Hepatocyte (in vitro differentiated cells): ENCODE results near the gene STPG4. TPM values are rescaled to one million over a fixed set of nuclear protein-coding genes. Genes with fewer than 3 reads are reported as not detected.

Source experiments
- DNase-seq: peaks from one replicate; pipeline ENCODE4 v3.0.0-alpha.2; 2016; ENCODE audit warnings: low spot score
- H2AFZ ChIP-seq: fragments of 200-600 bp; sonication (generic); 2 replicates; pipeline ENCODE4 v1.6.0; 2016; ENCODE audit warnings: antibody characterized with exemption, mild to moderate bottlenecking
- H3K27ac ChIP-seq: fragments of 200-600 bp; sonication (generic); 2 replicates; pipeline ENCODE4 v1.5.1; 2016; ENCODE audit warnings: mild to moderate bottlenecking
- H3K27me3 ChIP-seq: fragments of 200-600 bp; sonication (generic); 2 replicates; pipeline ENCODE4 v1.6.1; 2016
- H3K36me3 ChIP-seq: fragments of 200-600 bp; sonication (generic); replicated peaks from 2 replicates; pipeline ENCODE4 v1.5.1; 2016; ENCODE audit warnings: low read depth; ENCODE audit not compliant: insufficient read depth
- H3K4me1 ChIP-seq: fragments of 200-600 bp; sonication (generic); 2 replicates; pipeline ENCODE4 v1.5.1; 2016; ENCODE audit warnings: mild to moderate bottlenecking, moderate library complexity; ENCODE audit not compliant: insufficient read depth
- H3K4me2 ChIP-seq: fragments of 200-600 bp; sonication (generic); 2 replicates; pipeline ENCODE4 v1.6.0; 2016
- H3K4me3 ChIP-seq: fragments of 200-600 bp; sonication (generic); 2 replicates; pipeline ENCODE4 v1.5.1; 2016; ENCODE audit warnings: mild to moderate bottlenecking
- H3K79me2 ChIP-seq: fragments of 200-600 bp; sonication (generic); 2 replicates; pipeline ENCODE4 v1.6.0; 2017; ENCODE audit warnings: mild to moderate bottlenecking
- H3K9me2 ChIP-seq: fragments of 200-600 bp; sonication (generic); replicated peaks from 2 replicates; pipeline ENCODE4 v1.6.0; 2017; ENCODE audit warnings: mild to moderate bottlenecking; ENCODE audit not compliant: insufficient read depth
- H3K9me3 ChIP-seq: fragments of 200-600 bp; sonication (generic); 2 replicates; pipeline ENCODE4 v1.5.1; 2016; ENCODE audit warnings: low read depth, mild to moderate bottlenecking
- H4K20me1 ChIP-seq: fragments of 200-600 bp; sonication (generic); 2 replicates; pipeline ENCODE4 v1.6.0; 2016; ENCODE audit warnings: mild to moderate bottlenecking; ENCODE audit not compliant: insufficient read depth, poor library complexity, severe bottlenecking
- CTCF ChIP-seq: fragments of 200-600 bp; sonication (generic); IDR thresholded peaks from 2 replicates; pipeline ENCODE4 v1.5.1; 2016; ENCODE audit warnings: antibody characterized with exemption, mild to moderate bottlenecking; ENCODE audit not compliant: poor library complexity
- EZH2 ChIP-seq: fragments of 200-600 bp; sonication (generic); IDR thresholded peaks from 2 replicates; pipeline ENCODE4 v1.6.1; 2016; ENCODE audit warnings: antibody characterized with exemption, mild to moderate bottlenecking, borderline replicate concordance
- EZH2phosphoT487 ChIP-seq: fragments of 200-600 bp; sonication (generic); IDR thresholded peaks from one replicate; pipeline ENCODE4 v1.6.1; 2018; ENCODE audit warnings: antibody characterized with exemption, mild to moderate bottlenecking, low read depth, moderate library complexity; ENCODE audit not compliant: unreplicated experiment, severe bottlenecking
- WGBS: methylation state at CpG from one replicate; pipeline ENCODE4 v1.1.6; 2016; ENCODE audit warnings: low lambda C conversion rate; ENCODE audit errors: missing lambda C conversion rate; 5-methylcytosine and 5-hydroxymethylcytosine counted together
- polyA plus RNA-seq: library from polyadenylated mRNA; unstranded; fragments of >200 nt; fragmentation: Nextera tagmentation; extraction: Ambion mirVana; gene quantifications from 2 replicates; pipeline ENCODE4 v1.2.1, GENCODE V29; 2016
- total RNA-seq: library from RNA; depleted of rRNA; stranded (reverse); fragments of >200 nt; gene quantifications from 2 replicates; pipeline ENCODE4 v1.2.3, GENCODE V29; 2014

The STPG4 gene
- total and polyA plus RNA-seq, 2 experiments from 2014 or later, result 0.19 TPM; not detected in 1

- Histone ChIP-seq H2AFZ (no peak overlapping the region), H3K4me1 (peaks cover 32% of the 10 kb centered on the region), H3K27me3 (no peaks in the 10 kb centered on the region), H3K9me2 (no peaks in the 10 kb centered on the region), H4K20me1 (peaks cover 56% of the 10 kb centered on the region), H3K36me3 (no peaks in the 10 kb centered on the region), H3K79me2 (peaks cover 64% of the 10 kb centered on the region), H3K4me2 (peak overlapping the region; percentile 90), H3K4me3 (peak overlapping the region; percentile 94), H3K27ac (peak overlapping the region; percentile 98), H3K9me3 (no peaks in the 10 kb centered on the region)
- TF ChIP-seq CTCF, result no peak
- TF ChIP-seq EZH2, result no peak
- TF ChIP-seq EZH2phosphoT487, result no peak
- 1% methylated on average over 15 of the region's 15 CpGs for WGBS
- peak; percentile 61 for DNase-seq
Measured at GRCh38 chr2:47174733-47175361, 19.7 kb upstream of the STPG4 start.

GRCh38 chr2:47173986-47174732, 19.1 kb upstream of the STPG4 start:
- Histone ChIP-seq H2AFZ (no peak overlapping the region), H3K4me3 (peak overlapping the region; percentile 94), H3K9me3 (no peaks in the 10 kb centered on the region), H3K36me3 (no peaks in the 10 kb centered on the region), H3K79me2 (peaks cover 71% of the 10 kb centered on the region), H3K9me2 (no peaks in the 10 kb centered on the region), H3K27me3 (no peaks in the 10 kb centered on the region), H3K4me2 (peak overlapping the region; percentile 90), H3K4me1 (peaks cover 37% of the 10 kb centered on the region), H3K27ac (peak overlapping the region; percentile 98), H4K20me1 (peaks cover 63% of the 10 kb centered on the region)
- 20% methylated on average over 9 of the region's 9 CpGs for WGBS
- no peak for DNase-seq
- no peak for TF ChIP-seq EZH2phosphoT487
- no peak for TF ChIP-seq CTCF
- no peak for TF ChIP-seq EZH2

- peaks cover 37% of the 10 kb centered on the region for H3K4me1 ChIP-seq
- H3K36me3 ChIP-seq, result no peaks in the 10 kb centered on the region
- no peaks in the 10 kb centered on the region for H3K27me3 ChIP-seq
- H4K20me1 ChIP-seq, result peaks cover 73% of the 10 kb centered on the region
- WGBS, result 61% methylated on average over 3 of the region's 3 CpGs
- peak overlapping the region; percentile 90 for H3K4me2 ChIP-seq
- peak overlapping the region; percentile 98 for H3K27ac ChIP-seq
- no peaks in the 10 kb centered on the region for H3K9me3 ChIP-seq
- no peak overlapping the region for H2AFZ ChIP-seq
- no peak for DNase-seq
- H3K4me3 ChIP-seq, result peak overlapping the region; percentile 94
- TF ChIP-seq CTCF (no peak), EZH2 (no peak), EZH2phosphoT487 (no peak)
- H3K79me2 ChIP-seq, result peaks cover 81% of the 10 kb centered on the region
- H3K9me2 ChIP-seq, result no peaks in the 10 kb centered on the region
Measured at GRCh38 chr2:47172922-47173695, 18.0 kb upstream of the STPG4 start.
